SK-N-SH (cell line): ENCODE measurements around the gene MGAT4B. TPM values are rescaled to one million over a fixed set of nuclear protein-coding genes. Genes with fewer than 3 reads are reported as not detected.

ENCODE experiments used
- CTCF ChIA-PET: fragments of 300-600, 350-600 bp; formaldehyde crosslinking; extraction: SDS; loops from one replicate; lab custom pipeline; 2021; lab: Yijun Ruan, JAX
- POLR2A ChIA-PET: fragments of 350-600 bp; sonication (Branson Sonifier 250); formaldehyde crosslinking; extraction: SDS; loops from one replicate; lab custom pipeline; 2020; ENCODE audit warnings: antibody characterized with exemption, inconsistent platforms; lab: Yijun Ruan, JAX
- DNase-seq: peaks from one replicate; pipeline ENCODE4 v3.0.0; 2012
- H2AFZ ChIP-seq: fragments of 200-600 bp; sonication (generic); 2 replicates; pipeline ENCODE4 v1.8.1; 2016; ENCODE audit warnings: antibody characterized with exemption, mild to moderate bottlenecking, low read depth
- H3F3A ChIP-seq: fragments of 200-600 bp; sonication (generic); replicated peaks from 2 replicates; pipeline ENCODE3; 2016; ENCODE audit warnings: antibody characterized with exemption, mild to moderate bottlenecking; ENCODE audit not compliant: insufficient read depth
- H3K27ac ChIP-seq, 2 experiments: fragments of 200-500 bp in 1 of 2; fragments of 200-600 bp in 1 of 2; sonication (Bioruptor generic) in 1 of 2; sonication (generic), shearing (Covaris generic) in 1 of 2; 2 replicates each; pipeline versions ENCODE4 v1.5.1 to v1.6.1; 2014 to 2016; ENCODE audit warnings: low read depth in 2 of 2, inconsistent platforms in 1 of 2, low read length in 1 of 2, mild to moderate bottlenecking in 1 of 2, mixed read lengths in 1 of 2
- H3K27me3 ChIP-seq: fragments of 200-600 bp; sonication (generic), shearing (Covaris generic); 2 replicates; pipeline ENCODE4 v1.6.1; 2016; ENCODE audit warnings: mixed run types; ENCODE audit not compliant: insufficient read depth
- H3K36me3 ChIP-seq, 2 experiments: fragments of 200-500 bp in 1 of 2; fragments of 200-600 bp in 1 of 2; sonication (Bioruptor generic) in 1 of 2; sonication (generic) in 1 of 2; replicated peaks in 1 of 2; 2 replicates each; pipeline versions ENCODE3 to v1.5.1; 2014 to 2016; ENCODE audit warnings: low read length in 1 of 2, mild to moderate bottlenecking in 1 of 2; ENCODE audit not compliant: insufficient read depth in 2 of 2, control insufficient read depth in 1 of 2
- H3K4me1 ChIP-seq, 2 experiments: fragments of 200-500 bp in 1 of 2; fragments of 200-600 bp in 1 of 2; sonication (Bioruptor generic) in 1 of 2; sonication (generic), shearing (Covaris generic) in 1 of 2; 2 replicates each; pipeline versions ENCODE4 v1.5.1 to v1.6.1; 2014 to 2016; ENCODE audit warnings: low read depth in 1 of 2, low read length in 1 of 2, mixed run types in 1 of 2; ENCODE audit not compliant: insufficient read depth in 2 of 2, control insufficient read depth in 1 of 2
- H3K4me2 ChIP-seq: fragments of 200-600 bp; sonication (generic), shearing (Covaris generic); 2 replicates; pipeline ENCODE4 v1.6.1; 2017; ENCODE audit warnings: mixed run types
- H3K4me3 ChIP-seq, 2 experiments: fragments of 200-500 bp in 1 of 2; fragments of 200-600 bp in 1 of 2; sonication (Bioruptor generic) in 1 of 2; sonication (generic), shearing (Covaris generic) in 1 of 2; 2 replicates each; pipeline versions ENCODE4 v1.5.1 to v1.8.1; 2014 to 2016; ENCODE audit warnings: low read depth in 2 of 2, inconsistent platforms in 1 of 2, low read length in 1 of 2, mild to moderate bottlenecking in 1 of 2, mixed read lengths in 1 of 2, moderate library complexity in 1 of 2
- H3K79me2 ChIP-seq: fragments of 200-600 bp; sonication (generic); 2 replicates; pipeline ENCODE4 v1.8.1; 2017; ENCODE audit warnings: mild to moderate bottlenecking; ENCODE audit not compliant: insufficient read depth
- H3K9ac ChIP-seq: fragments of 200-600 bp; sonication (generic); 2 replicates; pipeline ENCODE4 v1.6.1; 2017; ENCODE audit warnings: mixed run types
- H3K9me2 ChIP-seq: fragments of 200-600 bp; sonication (generic); 2 replicates; pipeline ENCODE4 v1.6.1; 2017; ENCODE audit warnings: mixed run types
- H3K9me3 ChIP-seq: fragments of 200-600 bp; sonication (generic); 2 replicates; pipeline ENCODE4 v1.6.1; 2017; ENCODE audit warnings: mixed run types, mild to moderate bottlenecking, moderate library complexity
- H4K20me1 ChIP-seq: fragments of 200-600 bp; sonication (generic); 2 replicates; pipeline ENCODE4 v1.6.1; 2017; ENCODE audit warnings: mild to moderate bottlenecking, mixed run types; ENCODE audit not compliant: insufficient read depth
- FOSL2 ChIP-seq: IDR thresholded peaks from 2 replicates; pipeline ENCODE4 v1.4.0; 2012; ENCODE audit warnings: low read depth, mild to moderate bottlenecking, moderate library complexity, borderline replicate concordance
- FOXJ3 ChIP-seq: sonication (generic); formaldehyde crosslinking; IDR thresholded peaks from 2 replicates; pipeline ENCODE4 v1.5.1; 2020; ENCODE audit warnings: mild to moderate bottlenecking, missing genetic modification reagents
- MAX ChIP-seq: IDR thresholded peaks from 2 replicates; pipeline ENCODE4 v1.4.0; 2012; ENCODE audit warnings: low read depth
- NFIC ChIP-seq: IDR thresholded peaks from 2 replicates; pipeline ENCODE4 v1.4.0; 2012; ENCODE audit warnings: borderline replicate concordance
- POLR2AphosphoS5 ChIP-seq: IDR thresholded peaks from 2 replicates; pipeline ENCODE4 v1.6.1; 2012; ENCODE audit warnings: low read depth, low read length
- USF2 ChIP-seq: fragments of 150-350 bp; IDR thresholded peaks from 2 replicates; pipeline ENCODE4 v1.6.1; 2017; ENCODE audit warnings: antibody characterized with exemption, low read length, low read depth, borderline replicate concordance
- YY1 ChIP-seq: IDR thresholded peaks from 2 replicates; pipeline ENCODE4 v1.4.0; 2012; ENCODE audit warnings: low read depth, mild to moderate bottlenecking
- ZBTB33 ChIP-seq: IDR thresholded peaks from 2 replicates; pipeline ENCODE4 v1.4.0; 2012; ENCODE audit warnings: low read depth, borderline replicate concordance
- WGBS: methylation state at CpG from one replicate; pipeline ENCODE4 v1.1.6; 2017; ENCODE audit warnings: low lambda C conversion rate; 5-methylcytosine and 5-hydroxymethylcytosine counted together
- polyA plus RNA-seq, 3 experiments: library from polyadenylated mRNA; depleted of rRNA; stranded (reverse); fragments of >200 nt; gene quantifications; 2 replicates each; pipeline ENCODE4 v1.2.3, GENCODE V29; 2012
- TF ChIP-seq, protein P1 (sequence below): fragments of 200-600 bp; sonication (generic); IDR thresholded peaks from 2 replicates; pipeline ENCODE4 v1.6.1; 2017; ENCODE audit warnings: antibody characterized with exemption, mild to moderate bottlenecking, moderate library complexity

MGAT4B gene
- polyA plus RNA-seq, 1 of the 3 experiments (the other 2 are of a cell fraction) = 190 TPM

DNA sequence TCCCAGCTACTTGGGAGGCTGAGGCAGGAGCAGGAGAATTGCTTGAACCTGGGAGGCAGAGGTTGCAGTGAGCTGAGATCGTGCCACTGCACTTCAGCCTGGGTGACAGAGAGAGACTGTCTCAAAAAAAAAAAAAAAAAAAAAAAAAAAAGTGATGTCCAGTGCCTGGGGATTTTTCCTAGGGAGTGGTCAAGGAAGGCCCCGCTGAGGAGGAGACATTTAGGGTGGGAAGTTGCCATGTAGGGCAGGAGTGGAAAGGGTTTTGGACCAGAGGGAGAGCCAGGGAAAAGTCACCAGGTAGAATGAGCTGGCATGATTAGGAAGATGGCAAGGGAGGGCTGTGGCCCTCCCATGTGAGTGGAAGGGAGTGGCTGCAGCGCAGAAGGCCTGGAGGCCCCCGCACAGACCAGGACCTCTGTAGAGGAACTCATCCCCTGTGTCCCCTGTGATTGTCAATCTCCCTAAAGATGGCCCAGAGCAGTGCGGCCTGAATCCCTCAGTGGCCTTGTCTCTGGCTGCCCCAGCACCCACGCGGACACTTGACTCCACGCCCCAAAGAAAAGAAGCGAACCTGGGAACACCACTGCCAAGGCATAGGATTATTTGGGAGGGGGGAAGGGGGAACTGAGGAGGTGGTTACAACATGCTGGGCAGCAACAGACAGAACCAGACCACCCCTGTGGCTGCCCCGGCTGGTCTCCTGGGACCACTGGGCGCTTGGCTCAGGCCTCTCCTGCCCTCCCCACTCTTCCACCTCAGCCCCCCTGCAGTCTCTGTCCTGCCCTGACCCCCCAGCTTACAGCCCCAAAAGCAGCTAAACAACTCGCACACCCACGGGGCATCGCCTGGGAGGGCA is 11.5 kb upstream of the MGAT4B start:
- Histone ChIP-seq H3K4me2 (peak overlapping the region; percentile 75; the same call in 1 of the 2 replicates), H3K27me3 (no peaks in the 10 kb centered on the region), H3K27ac (peak overlapping the region; percentile 84 to 94), H3K4me1 (peaks cover 22 to 36% of the 10 kb centered on the region in 2 experiments), H3K9me3 (no peaks in the 10 kb centered on the region), H3K79me2 (peaks cover 29% of the 10 kb centered on the region), H3K9ac (peak overlapping the region; percentile 97; the same call in 1 of the 2 replicates), H2AFZ (peak overlapping the region; percentile 67; the same call in 1 of the 2 replicates), H3K4me3 (peak overlapping the region in 1 of 2 experiments; percentile 32; a peak in 1 of 4 replicates), H4K20me1 (peaks cover 21% of the 10 kb centered on the region), H3F3A (peaks cover 13% of the 10 kb centered on the region), H3K36me3 (peaks cover 12 to 14% of the 10 kb centered on the region in 2 experiments), H3K9me2 (no peaks in the 10 kb centered on the region)
- WGBS = 76% methylated on average over 12 of the region's 14 CpGs
- no peak for DNase-seq
- TF ChIP-seq NFIC (no peak), POLR2AphosphoS5 (no peak), YY1 (no peak), FOSL2 (no peak), ZBTB33 (no peak), MAX (no peak)
- TF ChIP-seq, protein P1, sequence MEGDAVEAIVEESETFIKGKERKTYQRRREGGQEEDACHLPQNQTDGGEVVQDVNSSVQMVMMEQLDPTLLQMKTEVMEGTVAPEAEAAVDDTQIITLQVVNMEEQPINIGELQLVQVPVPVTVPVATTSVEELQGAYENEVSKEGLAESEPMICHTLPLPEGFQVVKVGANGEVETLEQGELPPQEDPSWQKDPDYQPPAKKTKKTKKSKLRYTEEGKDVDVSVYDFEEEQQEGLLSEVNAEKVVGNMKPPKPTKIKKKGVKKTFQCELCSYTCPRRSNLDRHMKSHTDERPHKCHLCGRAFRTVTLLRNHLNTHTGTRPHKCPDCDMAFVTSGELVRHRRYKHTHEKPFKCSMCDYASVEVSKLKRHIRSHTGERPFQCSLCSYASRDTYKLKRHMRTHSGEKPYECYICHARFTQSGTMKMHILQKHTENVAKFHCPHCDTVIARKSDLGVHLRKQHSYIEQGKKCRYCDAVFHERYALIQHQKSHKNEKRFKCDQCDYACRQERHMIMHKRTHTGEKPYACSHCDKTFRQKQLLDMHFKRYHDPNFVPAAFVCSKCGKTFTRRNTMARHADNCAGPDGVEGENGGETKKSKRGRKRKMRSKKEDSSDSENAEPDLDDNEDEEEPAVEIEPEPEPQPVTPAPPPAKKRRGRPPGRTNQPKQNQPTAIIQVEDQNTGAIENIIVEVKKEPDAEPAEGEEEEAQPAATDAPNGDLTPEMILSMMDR = no peak
- ChIA-PET CTCF (interaction anchor here (1.6 kb wide), 1 partner anchor 22 kb away, joined by 4 read pairs; no protein-coding TSS in a partner anchor), POLR2A (interaction anchor here (0.6 kb wide), 1 partner anchor 14 kb away, joined by 3 read pairs; no protein-coding TSS in a partner anchor)

DNA sequence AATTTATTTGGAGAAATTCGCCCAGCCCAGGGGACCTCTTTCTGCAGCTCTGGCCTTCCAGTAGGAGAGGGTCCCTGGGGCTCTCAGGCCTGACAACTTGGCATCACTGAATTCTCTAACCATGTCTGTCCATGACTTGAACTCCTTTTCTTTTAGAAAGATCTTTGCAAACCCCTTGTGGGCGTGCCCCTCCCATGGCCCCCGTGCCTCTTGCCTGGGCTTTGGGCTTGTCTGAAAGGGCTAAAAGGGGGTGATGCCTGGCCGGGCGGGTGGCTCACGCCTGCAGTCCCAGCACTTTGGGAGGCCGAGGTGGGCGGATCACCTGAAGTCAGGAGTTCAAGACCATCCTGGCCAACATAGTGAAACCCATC is 10.8 kb upstream of the MGAT4B start:
- Histone ChIP-seq H2AFZ (no peak overlapping the region), H3K79me2 (peaks cover 23% of the 10 kb centered on the region), H3K9ac (no peak overlapping the region), H3K4me2 (no peak overlapping the region), H3K36me3 (peaks cover 6 to 13% of the 10 kb centered on the region in 2 experiments), H3K9me3 (no peaks in the 10 kb centered on the region), H3K9me2 (no peaks in the 10 kb centered on the region), H3K27ac (peak overlapping the region in 1 of 2 experiments; percentile 94; a peak in 1 of 4 replicates), H3K4me1 (peaks cover 16 to 32% of the 10 kb centered on the region in 2 experiments), H3K27me3 (no peaks in the 10 kb centered on the region), H4K20me1 (peaks cover 15% of the 10 kb centered on the region), H3K4me3 (no peak overlapping the region)
- ChIA-PET POLR2A (no interaction called here), CTCF (no interaction called here)
- 98% methylated on average over 7 of the region's 8 CpGs for WGBS
- no peak for DNase-seq
- TF ChIP-seq USF2 (no peak), FOXJ3 (no peak), MAX (no peak)
- TF ChIP-seq, all 33 proteins: peak for 0
- H3F3A ChIP-seq = peaks cover 10% of the 10 kb centered on the region
